ENCODE measurements around the gene MT1F.

Gene MT1F

GRCh38 chr16:56626685-56627084 is 31.1 kb upstream of the MT1F start:
- TF ChIP-seq CTCF (IDR thresholded peaks at IDR 0.05; ENCODE audit: low read length) (no peak), EZH2 (IDR thresholded peaks at IDR 0.05; ENCODE audit: borderline replicate concordance, low read length) (no peak)

GRCh38 chr16:56628486-56629350 is 29.0 kb upstream of the MT1F start:
- H3K9me3 ChIP-seq (ENCODE audit: low read length) = no peaks in the 10 kb centered on the region
- no peaks in the 10 kb centered on the region for H4K20me1 ChIP-seq (ENCODE audit: insufficient read depth, low read length)
- H3K4me3 ChIP-seq (ENCODE audit: low read depth, low read length, poor library complexity, severe bottlenecking) = no peak overlapping the region
- no peaks in the 10 kb centered on the region for H3F3A ChIP-seq (ENCODE audit: insufficient read depth, low read length)
- no peak for TF ChIP-seq EZH2 (IDR thresholded peaks at IDR 0.05; ENCODE audit: borderline replicate concordance, low read length)
- no peaks in the 10 kb centered on the region for H3K36me3 ChIP-seq (ENCODE audit: insufficient read depth, low read length)
- H2AFZ ChIP-seq (ENCODE audit: low read length) = no peak overlapping the region
- H3K9me2 ChIP-seq (ENCODE audit: low read depth, low read length) = no peaks in the 10 kb centered on the region
- no peak overlapping the region for H3K4me2 ChIP-seq (ENCODE audit: low read length)
- no peak overlapping the region for H3K27ac ChIP-seq (ENCODE audit: low read depth, low read length, poor library complexity, severe bottlenecking)
- no peak overlapping the region for H3K9ac ChIP-seq (ENCODE audit: low read length)
- no peaks in the 10 kb centered on the region for H3K4me1 ChIP-seq (ENCODE audit: insufficient read depth, low read length, severe bottlenecking)
- H3K27me3 ChIP-seq (ENCODE audit: insufficient read depth, low read length) = no peaks in the 10 kb centered on the region
- H3K79me2 ChIP-seq (ENCODE audit: insufficient read depth, low read length) = no peaks in the 10 kb centered on the region

More at GRCh38 chr16:56626685-56627084, 31.1 kb upstream of the MT1F start:
- Histone ChIP-seq H3K9ac (ENCODE audit: low read length) (no peak overlapping the region), H3K36me3 (ENCODE audit: insufficient read depth, low read length) (no peaks in the 10 kb centered on the region), H3K9me2 (ENCODE audit: low read depth, low read length) (no peaks in the 10 kb centered on the region), H3K79me2 (ENCODE audit: insufficient read depth, low read length) (no peaks in the 10 kb centered on the region), H3K27ac (ENCODE audit: low read depth, low read length, poor library complexity, severe bottlenecking) (no peak overlapping the region), H3K4me3 (ENCODE audit: low read depth, low read length, poor library complexity, severe bottlenecking) (no peak overlapping the region), H4K20me1 (ENCODE audit: insufficient read depth, low read length) (no peaks in the 10 kb centered on the region), H3K4me1 (ENCODE audit: insufficient read depth, low read length, severe bottlenecking) (no peaks in the 10 kb centered on the region), H3K9me3 (ENCODE audit: low read length) (no peaks in the 10 kb centered on the region), H2AFZ (ENCODE audit: low read length) (no peak overlapping the region), H3F3A (ENCODE audit: insufficient read depth, low read length) (no peaks in the 10 kb centered on the region), H3K27me3 (ENCODE audit: insufficient read depth, low read length) (no peaks in the 10 kb centered on the region), H3K4me2 (ENCODE audit: low read length) (no peak overlapping the region)

GRCh38 chr16:56629531-56629930 is 28.2 kb upstream of the MT1F start:
- TF ChIP-seq EZH2 (IDR thresholded peaks at IDR 0.05; ENCODE audit: borderline replicate concordance, low read length) = no peak
- TF ChIP-seq CTCF (IDR thresholded peaks at IDR 0.05; ENCODE audit: low read length) = no peak
- no peaks in the 10 kb centered on the region for H3K27me3 ChIP-seq (ENCODE audit: insufficient read depth, low read length)
- H3K79me2 ChIP-seq (ENCODE audit: insufficient read depth, low read length) = no peaks in the 10 kb centered on the region

More at GRCh38 chr16:56629531-56629930, 28.2 kb upstream of the MT1F start:
- Histone ChIP-seq H3K36me3 (ENCODE audit: insufficient read depth, low read length) (no peaks in the 10 kb centered on the region), H3K9me3 (ENCODE audit: low read length) (no peaks in the 10 kb centered on the region), H3K4me3 (ENCODE audit: low read depth, low read length, poor library complexity, severe bottlenecking) (no peak overlapping the region), H3K9me2 (ENCODE audit: low read depth, low read length) (no peaks in the 10 kb centered on the region), H3K27ac (ENCODE audit: low read depth, low read length, poor library complexity, severe bottlenecking) (no peak overlapping the region), H4K20me1 (ENCODE audit: insufficient read depth, low read length) (no peaks in the 10 kb centered on the region), H3K9ac (ENCODE audit: low read length) (no peak overlapping the region), H3K4me2 (ENCODE audit: low read length) (no peak overlapping the region), H3K4me1 (ENCODE audit: insufficient read depth, low read length, severe bottlenecking) (no peaks in the 10 kb centered on the region), H2AFZ (ENCODE audit: low read length) (no peak overlapping the region), H3F3A (ENCODE audit: insufficient read depth, low read length) (no peaks in the 10 kb centered on the region)
